GM12875 (cell line): ENCODE results near the gene ADK.

Source experiments
- H3K4me3 ChIP-seq: one replicate; pipeline ENCODE4 v1.5.1; 2011; ENCODE audit warnings: low read depth, low read length, control low read depth
- TF ChIP-seq, protein P1 (sequence below): IDR thresholded peaks from 2 replicates; pipeline ENCODE4 v1.5.1; 2011; ENCODE audit warnings: low read depth, mild to moderate bottlenecking, control low read depth, inconsistent platforms, low read length, moderate library complexity, borderline replicate concordance; ENCODE audit not compliant: insufficient read depth

The ADK gene

DNA sequence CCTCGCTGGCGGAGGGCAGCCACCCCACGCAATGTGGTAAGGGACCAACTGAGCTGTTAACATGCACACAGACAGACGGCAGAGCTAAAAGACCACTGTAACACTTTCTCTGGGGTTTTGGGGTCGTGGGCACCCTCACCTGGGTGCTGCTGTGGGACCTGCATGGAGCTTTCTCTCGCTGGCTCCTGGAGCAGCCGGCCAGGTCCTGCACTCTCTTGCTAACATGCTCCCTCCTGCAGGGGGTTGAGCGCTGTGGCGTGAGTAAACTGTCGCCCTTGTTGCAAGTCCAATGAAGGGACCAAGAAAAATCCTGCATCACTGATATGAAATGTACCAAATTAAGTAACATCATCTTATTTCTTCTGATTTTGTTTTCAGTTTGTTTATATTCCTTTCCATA, 92.0 kb downstream of the ADK start:
- TF ChIP-seq, protein P1, sequence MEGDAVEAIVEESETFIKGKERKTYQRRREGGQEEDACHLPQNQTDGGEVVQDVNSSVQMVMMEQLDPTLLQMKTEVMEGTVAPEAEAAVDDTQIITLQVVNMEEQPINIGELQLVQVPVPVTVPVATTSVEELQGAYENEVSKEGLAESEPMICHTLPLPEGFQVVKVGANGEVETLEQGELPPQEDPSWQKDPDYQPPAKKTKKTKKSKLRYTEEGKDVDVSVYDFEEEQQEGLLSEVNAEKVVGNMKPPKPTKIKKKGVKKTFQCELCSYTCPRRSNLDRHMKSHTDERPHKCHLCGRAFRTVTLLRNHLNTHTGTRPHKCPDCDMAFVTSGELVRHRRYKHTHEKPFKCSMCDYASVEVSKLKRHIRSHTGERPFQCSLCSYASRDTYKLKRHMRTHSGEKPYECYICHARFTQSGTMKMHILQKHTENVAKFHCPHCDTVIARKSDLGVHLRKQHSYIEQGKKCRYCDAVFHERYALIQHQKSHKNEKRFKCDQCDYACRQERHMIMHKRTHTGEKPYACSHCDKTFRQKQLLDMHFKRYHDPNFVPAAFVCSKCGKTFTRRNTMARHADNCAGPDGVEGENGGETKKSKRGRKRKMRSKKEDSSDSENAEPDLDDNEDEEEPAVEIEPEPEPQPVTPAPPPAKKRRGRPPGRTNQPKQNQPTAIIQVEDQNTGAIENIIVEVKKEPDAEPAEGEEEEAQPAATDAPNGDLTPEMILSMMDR, result no peak
- H3K4me3 ChIP-seq, result no peak overlapping the region

DNA sequence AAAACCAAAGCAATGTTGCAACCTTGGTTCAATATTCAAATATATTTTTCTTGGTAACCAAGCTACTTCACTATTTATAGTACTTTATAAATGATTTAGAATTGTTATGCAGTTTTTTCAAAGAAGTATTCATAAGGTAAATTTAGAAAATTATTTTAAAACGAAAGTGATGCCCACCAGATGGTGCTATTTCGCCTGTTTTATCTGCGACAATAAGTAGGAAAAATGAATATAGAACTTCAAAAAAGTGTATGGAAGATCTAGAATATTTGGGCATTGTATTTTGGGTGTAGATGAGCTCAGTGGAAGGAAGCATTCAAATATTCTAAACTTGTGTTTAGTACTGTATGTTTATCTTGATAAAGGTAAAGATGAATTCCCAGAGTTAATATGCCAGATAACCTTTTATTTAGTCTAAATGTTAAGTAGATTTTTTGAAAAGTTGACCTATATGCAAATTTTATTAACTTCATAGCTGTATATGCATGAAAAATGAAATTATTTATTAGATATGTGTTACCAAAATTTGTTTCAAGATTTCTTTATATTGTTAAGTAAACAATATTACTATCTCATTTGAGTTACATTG, 93.2 kb downstream of the ADK start:
- TF ChIP-seq, protein P1, result 0 out of 2 replicates have a peak, but pooled peaks have one; percentile 3
- no peak overlapping the region for H3K4me3 ChIP-seq

DNA sequence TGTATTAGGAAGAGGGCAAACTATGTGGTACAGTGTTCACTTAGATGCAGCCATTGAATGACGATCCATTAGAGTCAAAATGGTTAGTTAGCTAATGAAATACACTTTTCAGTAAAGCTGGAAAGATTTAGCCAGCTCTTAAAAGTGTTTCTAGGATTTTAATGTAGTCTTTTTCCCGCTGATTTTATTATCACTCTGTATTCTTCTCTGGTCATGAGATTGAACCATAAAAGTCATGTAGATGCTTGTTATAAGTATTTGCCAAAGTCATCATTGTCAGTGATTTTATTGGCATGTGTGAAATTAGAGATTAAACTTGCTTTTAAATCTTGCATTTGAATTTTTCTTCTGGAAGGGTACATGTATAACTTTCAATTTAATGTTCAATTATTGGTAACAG, 93.8 kb downstream of the ADK start:
- TF ChIP-seq, protein P1, result no peak
- no peak overlapping the region for H3K4me3 ChIP-seq

DNA sequence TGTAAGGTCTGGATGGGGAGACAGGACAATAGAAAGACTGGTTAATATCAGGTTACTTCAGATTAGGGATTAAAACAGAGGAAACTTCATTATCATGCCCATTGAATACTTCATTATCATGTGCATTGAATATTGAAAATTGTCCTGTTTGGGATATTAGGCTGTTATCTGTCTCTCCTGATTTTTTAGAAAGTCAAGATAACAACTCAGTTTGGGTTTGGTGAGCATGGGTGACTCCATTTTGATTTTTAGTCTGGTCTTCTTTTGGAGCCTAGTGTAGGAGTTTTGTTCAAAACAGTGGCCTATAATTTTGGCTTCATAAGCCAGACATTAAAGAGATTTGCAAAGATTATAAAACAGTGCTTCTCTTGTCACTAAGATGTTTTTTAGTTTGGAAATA, 95.5 kb downstream of the ADK start:
- no peak overlapping the region for H3K4me3 ChIP-seq
- TF ChIP-seq, protein P1, result no peak

DNA sequence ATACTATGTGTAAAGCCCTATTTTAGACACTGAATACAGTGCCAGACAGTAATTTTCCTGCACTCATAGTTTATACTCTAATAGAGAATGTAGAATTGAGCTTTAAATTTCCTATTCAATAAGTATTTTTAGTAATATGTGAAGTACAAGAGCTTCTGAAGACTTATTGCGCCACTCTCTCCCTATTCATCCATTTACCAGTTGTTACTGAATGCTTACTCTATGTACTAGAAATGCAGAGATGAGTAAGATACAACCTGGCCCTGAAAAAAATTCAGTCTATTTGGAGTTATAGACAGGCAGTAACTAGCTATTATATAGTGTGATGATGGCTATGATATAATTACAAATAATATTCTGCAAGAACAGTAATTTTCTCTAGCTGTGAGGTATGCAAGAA, 98.8 kb downstream of the ADK start:
- no peak overlapping the region for H3K4me3 ChIP-seq
- TF ChIP-seq, protein P1, result no peak

DNA sequence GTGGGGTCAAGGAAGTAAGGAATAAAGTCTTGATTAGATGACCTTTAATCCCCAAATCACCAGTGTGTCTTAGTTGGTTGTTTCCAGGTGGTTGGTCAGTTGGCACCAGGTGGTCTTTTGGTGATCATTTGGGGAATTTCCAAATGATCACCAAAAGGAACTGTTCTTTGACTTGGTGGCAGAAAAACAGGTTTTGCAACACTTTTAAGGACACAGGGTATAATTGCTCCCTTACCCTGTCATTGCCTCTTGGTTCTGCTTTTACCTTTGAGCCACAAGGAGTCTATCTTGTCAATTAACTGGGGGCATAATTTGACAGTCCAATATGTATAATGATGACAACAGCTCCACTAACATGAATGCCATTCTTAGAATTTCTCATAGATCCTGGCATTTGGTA, 104.2 kb downstream of the ADK start:
- TF ChIP-seq, protein P1, result no peak
- no peak overlapping the region for H3K4me3 ChIP-seq

DNA sequence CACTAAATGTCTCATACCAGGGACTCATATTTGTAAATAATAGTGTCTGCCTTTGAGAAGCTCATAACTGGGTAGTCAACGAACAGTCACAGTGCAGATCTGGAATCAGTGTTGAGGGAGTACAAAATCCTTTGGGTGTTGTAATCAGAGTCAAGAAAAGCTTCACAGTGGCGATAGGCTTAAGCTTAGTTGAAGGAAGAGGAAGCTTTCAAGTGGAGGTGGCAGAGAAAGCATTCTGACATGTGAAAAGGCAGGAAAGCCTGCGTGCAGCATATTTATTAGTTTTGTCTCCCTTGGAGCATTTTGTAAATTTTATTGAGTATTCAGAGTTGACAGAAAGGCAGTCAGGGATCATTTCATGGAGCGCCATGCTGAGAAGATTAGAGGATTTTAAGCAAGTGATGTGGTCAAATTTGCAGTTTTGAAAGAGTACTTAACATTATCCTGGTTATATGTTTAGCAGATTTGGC, 104.9 kb downstream of the ADK start:
- TF ChIP-seq, protein P1, result no peak
- H3K4me3 ChIP-seq, result no peak overlapping the region
